Body of pancreas (tissue), 4 donors: ENCODE measurements around the gene KRTAP4-2. TPM values are rescaled to one million over a fixed set of nuclear protein-coding genes. Genes with fewer than 3 reads are reported as not detected.
"Not testable (repeated sequence)": the region's sequence is repeated elsewhere in the genome, so short reads cannot be mapped to it uniquely, and the experiment has no call there.

Experiments used
- ATAC-seq: fragments of 150-250 bp; one replicate; pipeline ENCODE4 v1.9.1; 2016
- DNase-seq, 4 donors: peaks; one replicate each; pipeline ENCODE4 v3.0.0-alpha.2; 2019
- H3K27ac ChIP-seq, 4 donors: fragments of 200-600 bp; sonication (generic); 1 replicate in 3 of 4; 2 replicates in 1 of 4; pipeline versions ENCODE4 v1.5.1 to v1.6.1; 2016 to 2019; ENCODE audit warnings: mild to moderate bottlenecking in 1 of 4, mixed read lengths in 1 of 4, moderate library complexity in 1 of 4
- H3K27me3 ChIP-seq, 2 donors: fragments of 200-600 bp; sonication (generic); one replicate each; pipeline ENCODE4 v1.6.0; 2016; ENCODE audit warnings: mild to moderate bottlenecking in 1 of 2
- H3K36me3 ChIP-seq, 2 donors: fragments of 200-600 bp; sonication (generic); replicated peaks in 1 of 2; 2 replicates each; pipeline ENCODE4 v1.5.1; 2016; ENCODE audit warnings: low read depth in 2 of 2; ENCODE audit not compliant: insufficient read depth in 1 of 2
- H3K4me1 ChIP-seq: fragments of 200-600 bp; sonication (generic); one replicate; pipeline ENCODE4 v1.6.0; 2016
- H3K4me3 ChIP-seq, 2 donors: fragments of 200-600 bp; sonication (generic); 1 replicate in 1 of 2; 2 replicates in 1 of 2; pipeline ENCODE4 v1.5.1; 2016 to 2019
- H3K9me3 ChIP-seq, 3 donors: fragments of 200-600 bp; sonication (generic); 1 replicate in 2 of 3; 2 replicates in 1 of 3; pipeline ENCODE4 v1.5.1; 2016
- POLR2A ChIP-seq, 3 donors: fragments of 450-650 bp; IDR thresholded peaks; one replicate each; pipeline ENCODE4 v1.6.1; 2016; ENCODE audit warnings: antibody characterized with exemption in 3 of 3, mild to moderate bottlenecking in 2 of 3
- WGBS, 2 donors: methylation state at CpG; one replicate each; pipeline ENCODE4 v1.1.5; 2017; 5-methylcytosine and 5-hydroxymethylcytosine counted together
- intact Hi-C: fragments of 100-400 bp; cut with DNase I; formaldehyde crosslinking; loops from one replicate; pipeline ENCODE4 v1.15.1; 2023
- total RNA-seq, 2 donors: library from RNA; depleted of rRNA; stranded (reverse); fragments of >200 nt; gene quantifications; one replicate each; pipeline ENCODE4 v1.1.0, GENCODE V29; 2016
- TF ChIP-seq, protein P1 (sequence below), 7 experiments: fragments of 450-650 bp in 4 of 7; fragments of 200-600 bp in 3 of 7; sonication (generic) in 3 of 7; IDR thresholded peaks; one replicate each; pipeline ENCODE4 v1.5.1; 2016 to 2019; ENCODE audit warnings: antibody characterized with exemption in 7 of 7

Gene KRTAP4-2
- total RNA-seq, 2 donors from 2014 or later = not detected

- Histone ChIP-seq H3K27ac (no peak overlapping the region), H3K36me3 (no peaks in the 10 kb centered on the region), H3K4me1 (no peaks in the 10 kb centered on the region), H3K4me3 (no peak overlapping the region), H3K9me3 (no peaks in the 10 kb centered on the region), H3K27me3 (no peaks in the 10 kb centered on the region)
- no peak for TF ChIP-seq POLR2A (IDR thresholded peaks at IDR 0.05)
- TF ChIP-seq, protein P1, sequence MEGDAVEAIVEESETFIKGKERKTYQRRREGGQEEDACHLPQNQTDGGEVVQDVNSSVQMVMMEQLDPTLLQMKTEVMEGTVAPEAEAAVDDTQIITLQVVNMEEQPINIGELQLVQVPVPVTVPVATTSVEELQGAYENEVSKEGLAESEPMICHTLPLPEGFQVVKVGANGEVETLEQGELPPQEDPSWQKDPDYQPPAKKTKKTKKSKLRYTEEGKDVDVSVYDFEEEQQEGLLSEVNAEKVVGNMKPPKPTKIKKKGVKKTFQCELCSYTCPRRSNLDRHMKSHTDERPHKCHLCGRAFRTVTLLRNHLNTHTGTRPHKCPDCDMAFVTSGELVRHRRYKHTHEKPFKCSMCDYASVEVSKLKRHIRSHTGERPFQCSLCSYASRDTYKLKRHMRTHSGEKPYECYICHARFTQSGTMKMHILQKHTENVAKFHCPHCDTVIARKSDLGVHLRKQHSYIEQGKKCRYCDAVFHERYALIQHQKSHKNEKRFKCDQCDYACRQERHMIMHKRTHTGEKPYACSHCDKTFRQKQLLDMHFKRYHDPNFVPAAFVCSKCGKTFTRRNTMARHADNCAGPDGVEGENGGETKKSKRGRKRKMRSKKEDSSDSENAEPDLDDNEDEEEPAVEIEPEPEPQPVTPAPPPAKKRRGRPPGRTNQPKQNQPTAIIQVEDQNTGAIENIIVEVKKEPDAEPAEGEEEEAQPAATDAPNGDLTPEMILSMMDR (IDR thresholded peaks at IDR 0.05) = no peak
- intact Hi-C loops = no loop called here
- no peak for ATAC-seq
- 63 to 86% methylated on average over 3 of the region's 3 CpGs for WGBS, 2 donors
- no peak for DNase-seq
Observed at GRCh38 chr17:41190328-41190727, 12.3 kb upstream of the KRTAP4-2 start.

- intact Hi-C loops, H3K27ac ChIP-seq, DNase-seq, H3K4me3 ChIP-seq, H3K36me3 ChIP-seq, H3K4me1 ChIP-seq, ATAC-seq, H3K9me3 ChIP-seq, H3K27me3 ChIP-seq: not testable (repeated sequence)
- WGBS, 2 donors = 67% methylated on average over 1 of the region's 1 CpG; no CpG with 5 or more reads in 1 of the 2 donors
Observed at GRCh38 chr17:41189837-41190318, 11.9 kb upstream of the KRTAP4-2 start, which contains the start of gene KRTAP9-1. KRTAP9-1 (plus strand) TSS chr17:41189887; CDS start chr17:41189887, 0 bp downstream.

- whole genome bisulfite sequencing, 2 donors = 80 to 89% methylated on average over 2 of the region's 2 CpGs
- no peak for DNase-seq
- Histone ChIP-seq H3K27ac (no peak overlapping the region), H3K4me1 (no peaks in the 10 kb centered on the region), H3K4me3 (no peak overlapping the region), H3K36me3 (no peaks in the 10 kb centered on the region), H3K9me3 (no peaks in the 10 kb centered on the region), H3K27me3 (no peaks in the 10 kb centered on the region)
- intact Hi-C loops = no loop called here
- TF ChIP-seq, protein P1 (IDR thresholded peaks at IDR 0.05) = no peak
- TF ChIP-seq POLR2A (IDR thresholded peaks at IDR 0.05) = no peak
- ATAC-seq = no peak
Observed at GRCh38 chr17:41186872-41187271, 8.9 kb upstream of the KRTAP4-2 start.

GRCh38 chr17:41185001-41185400, 7.0 kb upstream of the KRTAP4-2 start:
- no peak for TF ChIP-seq POLR2A (IDR thresholded peaks at IDR 0.05)
- TF ChIP-seq, protein P1 (IDR thresholded peaks at IDR 0.05) = no peak
- no peaks in the 10 kb centered on the region for H3K36me3 ChIP-seq
- no peak overlapping the region for H3K27ac ChIP-seq
- no peak overlapping the region for H3K4me3 ChIP-seq
- no peaks in the 10 kb centered on the region for H3K9me3 ChIP-seq
- no peak for DNase-seq
- intact Hi-C loops = no loop called here
- H3K27me3 ChIP-seq = no peaks in the 10 kb centered on the region
- no peaks in the 10 kb centered on the region for H3K4me1 ChIP-seq
- ATAC-seq = no peak
- WGBS, 2 donors = 9 to 38% methylated on average over 1 of the region's 1 CpG

- H3K4me1 ChIP-seq = no peaks in the 10 kb centered on the region
- intact Hi-C loops = no loop called here
- TF ChIP-seq, protein P1 (IDR thresholded peaks at IDR 0.05) = no peak
- no peak for TF ChIP-seq POLR2A (IDR thresholded peaks at IDR 0.05)
- ATAC-seq (no peak), DNase-seq (no peak)
- H3K36me3 ChIP-seq = no peaks in the 10 kb centered on the region
- no peak within 1 kb of the TSS for H3K27ac ChIP-seq
- no peak within 1 kb of the TSS for H3K4me3 ChIP-seq
- H3K9me3 ChIP-seq = no peaks in the 10 kb centered on the region
- H3K27me3 ChIP-seq = no peaks in the 10 kb centered on the region
- 37 to 56% methylated on average over 9 of the region's 9 CpGs for WGBS, 2 donors
Observed at GRCh38 chr17:41184480-41184961, 6.5 kb upstream of the KRTAP4-2 start, which contains the start of gene KRTAP4-1. KRTAP4-1 (minus strand) TSS chr17:41184911; CDS start chr17:41184854, 57 bp downstream.
